Thyroid gland (tissue), 4 donors: ENCODE data around the gene LORICRIN. TPM values are rescaled to one million over a fixed set of nuclear protein-coding genes. Genes with fewer than 3 reads are reported as not detected.
"Not testable (repeated sequence)": the region's sequence is repeated elsewhere in the genome, so short reads cannot be mapped to it uniquely, and the experiment has no call there.

Experiments used
- DNase-seq, 2 donors: peaks; one replicate each; pipeline ENCODE4 v3.0.0-alpha.2; 2019
- H3K27ac ChIP-seq, 3 donors: fragments of 200-600 bp; sonication (generic); 1 replicate in 2 of 3; 2 replicates in 1 of 3; pipeline ENCODE4 v1.5.1; 2016 to 2019; ENCODE audit warnings: mild to moderate bottlenecking in 1 of 3, moderate library complexity in 1 of 3
- H3K27me3 ChIP-seq: fragments of 200-600 bp; sonication (generic); one replicate; pipeline ENCODE4 v1.5.1; 2019
- H3K36me3 ChIP-seq, 2 donors: fragments of 200-600 bp; sonication (generic); one replicate each; pipeline ENCODE4 v1.5.1; 2016 to 2019
- H3K4me1 ChIP-seq, 2 donors: fragments of 200-600 bp; sonication (generic); one replicate each; pipeline ENCODE4 v1.5.1; 2017 to 2019
- H3K4me3 ChIP-seq, 3 donors: fragments of 200-600 bp; sonication (generic); replicated peaks in 1 of 3; 1 replicate in 2 of 3; 2 replicates in 1 of 3; pipeline ENCODE4 v1.5.1; 2016; ENCODE audit warnings: mild to moderate bottlenecking in 1 of 3
- H3K9me3 ChIP-seq: fragments of 200-600 bp; sonication (generic); one replicate; pipeline ENCODE4 v1.5.1; 2017
- POLR2A ChIP-seq, 2 donors: fragments of 450-650 bp; IDR thresholded peaks; one replicate each; pipeline ENCODE4 v1.6.1; 2017; ENCODE audit warnings: antibody characterized with exemption in 2 of 2, mild to moderate bottlenecking in 2 of 2, moderate library complexity in 1 of 2
- WGBS, 2 donors: methylation state at CpG; one replicate each; pipeline ENCODE4 v1.1.5; 2017; 5-methylcytosine and 5-hydroxymethylcytosine counted together
- intact Hi-C: fragments of 100-400 bp; cut with DNase I; formaldehyde crosslinking; loops from one replicate; pipeline ENCODE4 v1.15.1; 2023
- total RNA-seq, 4 donors: library from RNA; depleted of rRNA; stranded (reverse); fragments of >200 nt; gene quantifications; one replicate each; pipeline ENCODE4 v1.2.3, GENCODE V29; 2016
- TF ChIP-seq, protein P1 (sequence below), 6 experiments: fragments of 200-600 bp in 3 of 6; fragments of 450-650 bp in 3 of 6; sonication (generic) in 3 of 6; IDR thresholded peaks; one replicate each; pipeline ENCODE4 v1.5.1; 2016 to 2019; ENCODE audit warnings: antibody characterized with exemption in 6 of 6, mild to moderate bottlenecking in 2 of 6, inconsistent platforms in 1 of 6, moderate library complexity in 1 of 6

LORICRIN gene
- total RNA-seq, 4 donors from 2014 or later, result not detected

DNA sequence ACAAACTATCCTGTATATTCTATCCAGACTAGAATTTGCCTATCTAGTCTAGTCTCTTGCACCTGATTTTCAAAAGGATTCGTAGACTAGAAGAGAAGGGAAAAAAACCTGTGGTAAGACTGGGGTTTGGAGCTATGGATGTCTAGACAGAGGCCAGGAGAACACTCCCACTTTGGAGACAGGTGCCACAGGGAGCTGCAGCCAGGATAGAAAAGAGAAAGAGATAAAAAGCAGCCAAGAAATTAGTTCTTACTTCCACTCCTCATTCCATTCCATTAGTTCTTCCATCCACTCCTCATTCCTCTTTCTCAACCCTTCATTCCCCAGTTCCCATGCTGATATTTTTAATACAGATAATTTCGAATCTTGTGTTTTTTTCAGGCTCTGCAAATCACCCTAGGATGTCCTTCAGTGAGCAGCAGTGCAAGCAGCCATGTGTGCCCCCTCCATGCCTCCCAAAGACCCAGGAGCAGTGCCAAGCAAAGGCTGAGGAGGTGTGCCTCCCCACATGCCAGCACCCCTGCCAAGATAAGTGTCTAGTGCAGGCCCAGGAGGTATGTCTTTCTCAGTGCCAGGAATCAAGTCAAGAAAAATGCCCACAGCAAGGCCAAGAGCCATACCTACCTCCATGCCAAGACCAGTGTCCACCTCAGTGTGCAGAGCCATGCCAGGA, 41.6 kb upstream of the LORICRIN start:
- Histone ChIP-seq H3K9me3 (no peaks in the 10 kb centered on the region), H3K4me1 (peaks cover 17 to 19% of the 10 kb centered on the region in 2 donors), H3K36me3 (no peaks in the 10 kb centered on the region), H3K27ac (peak overlapping the region in 2 of 3 donors; percentile 2 to 25), H3K4me3 (no peak overlapping the region), H3K27me3 (no peaks in the 10 kb centered on the region)
- intact Hi-C loops, result no loop called here
- 18 to 20% methylated on average over 2 of the region's 2 CpGs for WGBS, 2 donors
- TF ChIP-seq POLR2A (IDR thresholded peaks at IDR 0.05), result no peak
- TF ChIP-seq, protein P1, sequence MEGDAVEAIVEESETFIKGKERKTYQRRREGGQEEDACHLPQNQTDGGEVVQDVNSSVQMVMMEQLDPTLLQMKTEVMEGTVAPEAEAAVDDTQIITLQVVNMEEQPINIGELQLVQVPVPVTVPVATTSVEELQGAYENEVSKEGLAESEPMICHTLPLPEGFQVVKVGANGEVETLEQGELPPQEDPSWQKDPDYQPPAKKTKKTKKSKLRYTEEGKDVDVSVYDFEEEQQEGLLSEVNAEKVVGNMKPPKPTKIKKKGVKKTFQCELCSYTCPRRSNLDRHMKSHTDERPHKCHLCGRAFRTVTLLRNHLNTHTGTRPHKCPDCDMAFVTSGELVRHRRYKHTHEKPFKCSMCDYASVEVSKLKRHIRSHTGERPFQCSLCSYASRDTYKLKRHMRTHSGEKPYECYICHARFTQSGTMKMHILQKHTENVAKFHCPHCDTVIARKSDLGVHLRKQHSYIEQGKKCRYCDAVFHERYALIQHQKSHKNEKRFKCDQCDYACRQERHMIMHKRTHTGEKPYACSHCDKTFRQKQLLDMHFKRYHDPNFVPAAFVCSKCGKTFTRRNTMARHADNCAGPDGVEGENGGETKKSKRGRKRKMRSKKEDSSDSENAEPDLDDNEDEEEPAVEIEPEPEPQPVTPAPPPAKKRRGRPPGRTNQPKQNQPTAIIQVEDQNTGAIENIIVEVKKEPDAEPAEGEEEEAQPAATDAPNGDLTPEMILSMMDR (IDR thresholded peaks at IDR 0.05), result no peak
- DNase-seq, result peak; percentile 87 to 90

- intact Hi-C loops, result loop anchor here (5.0 kb wide), 1 partner anchor 348 kb away; no protein-coding TSS in a partner anchor
- H3K4me3 ChIP-seq, result no peak overlapping the region
- H3K27me3 ChIP-seq, result no peaks in the 10 kb centered on the region
- no peak for DNase-seq
- WGBS, 2 donors, result 66 to 69% methylated on average over 6 of the region's 6 CpGs
- peaks cover 17 to 19% of the 10 kb centered on the region in 2 donors for H3K4me1 ChIP-seq
- no peaks in the 10 kb centered on the region for H3K36me3 ChIP-seq
- no peak overlapping the region for H3K27ac ChIP-seq
- H3K9me3 ChIP-seq, result no peaks in the 10 kb centered on the region
- no peak for TF ChIP-seq POLR2A (IDR thresholded peaks at IDR 0.05)
- TF ChIP-seq, protein P1 (IDR thresholded peaks at IDR 0.05), result no peak
Measured at GRCh38 chr1:153220606-153221303, 38.7 kb upstream of the LORICRIN start.

DNA sequence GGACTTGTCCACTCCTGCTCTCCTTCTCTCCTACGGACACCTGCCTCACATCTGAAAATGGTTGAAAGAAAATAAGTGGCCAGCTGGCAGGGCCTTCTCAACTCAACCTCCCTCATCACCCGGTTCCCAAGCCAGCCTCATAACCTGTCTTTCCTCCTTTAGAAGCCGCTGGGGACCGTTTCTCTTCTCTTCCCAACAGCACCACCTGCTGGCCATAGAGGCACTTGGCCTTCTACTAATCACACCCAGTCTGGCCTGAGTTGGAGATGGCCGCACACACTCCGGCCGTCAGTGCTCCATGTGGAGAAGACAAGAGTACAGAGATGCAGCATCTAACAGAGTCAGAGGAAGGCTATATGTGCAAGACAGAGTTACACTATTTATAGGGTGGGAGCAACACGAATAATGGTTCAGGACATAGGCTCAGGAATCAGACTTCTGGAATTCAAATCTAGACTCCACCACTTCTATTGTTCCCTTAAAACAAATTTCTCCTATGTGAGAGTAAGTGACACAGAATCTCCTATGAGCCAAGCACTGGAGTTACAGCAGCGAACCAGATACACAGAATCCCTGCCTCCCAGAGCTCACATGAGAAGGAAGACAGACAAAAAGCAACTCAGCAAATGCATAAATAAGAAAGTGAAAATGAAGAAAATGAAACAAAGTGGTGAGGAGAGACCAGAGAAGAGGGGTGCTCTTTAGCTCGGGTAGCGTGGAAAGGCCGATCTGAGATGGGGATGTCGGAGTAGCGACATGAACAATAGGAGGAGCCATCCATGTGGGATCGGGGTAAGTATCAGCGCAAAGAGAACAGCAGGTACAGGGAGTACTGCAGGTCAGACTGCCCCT, 36.2 kb upstream of the LORICRIN start:
- 47 to 48% methylated on average over 15 to 16 of the region's 16 CpGs for WGBS, 2 donors
- not testable (repeated sequence) for H3K27ac ChIP-seq, H3K4me1 ChIP-seq, H3K4me3 ChIP-seq, H3K9me3 ChIP-seq, H3K36me3 ChIP-seq, H3K27me3 ChIP-seq
- DNase-seq, result peak; percentile 68 to 79
- TF ChIP-seq, protein P1 (IDR thresholded peaks at IDR 0.05), result peak; percentile 29 to 76 (median 64)
- intact Hi-C loops, result loop anchor here (5.0 kb wide), 1 partner anchor 351 kb away; no protein-coding TSS in a partner anchor

GRCh38 chr1:153227810-153228209, 31.7 kb upstream of the LORICRIN start:
- WGBS, 2 donors, result 71 to 83% methylated on average over 2 of the region's 2 CpGs
- intact Hi-C loops, result no loop called here
- no peak for DNase-seq
- no peaks in the 10 kb centered on the region for H3K4me1 ChIP-seq
- no peak overlapping the region for H3K4me3 ChIP-seq
- TF ChIP-seq, protein P1 (IDR thresholded peaks at IDR 0.05), result no peak
- TF ChIP-seq POLR2A (IDR thresholded peaks at IDR 0.05), result no peak
- no peaks in the 10 kb centered on the region for H3K27me3 ChIP-seq
- no peaks in the 10 kb centered on the region for H3K36me3 ChIP-seq
- no peaks in the 10 kb centered on the region for H3K9me3 ChIP-seq
- no peak overlapping the region for H3K27ac ChIP-seq
